ENCODE measurements around the gene SEZ6L. TPM values are rescaled to one million over a fixed set of nuclear protein-coding genes. Genes with fewer than 3 reads are reported as not detected.

SEZ6L gene
- polyA plus RNA-seq, 1 donor (not counting 4 experiments of a cell fraction or from before 2014, with no cell fraction given): not detected

- Histone ChIP-seq H3K27me3 (ENCODE audit: control insufficient read depth, extremely low read depth, insufficient read depth, low read length) (peaks cover 7% of the 10 kb centered on the region), H4K20me1 (ENCODE audit: control insufficient read depth, extremely low read depth, insufficient read depth, low read length) (no peaks in the 10 kb centered on the region), H2AFZ (ENCODE audit: control insufficient read depth, low read length) (no peak overlapping the region), H3K9me3 (ENCODE audit: control insufficient read depth, low read depth, low read length) (no peaks in the 10 kb centered on the region), H3K4me3 (ENCODE audit: control insufficient read depth in 2 of 3, extremely low read depth in 1 of 3, insufficient read depth in 2 of 3, low read depth in 1 of 3, low read length in 3 of 3) (no peak overlapping the region), H3K79me2 (ENCODE audit: control insufficient read depth, insufficient read depth, low read length) (no peaks in the 10 kb centered on the region), H3K9ac (ENCODE audit: control insufficient read depth, extremely low read depth, insufficient read depth, low read length) (no peak overlapping the region), H3K36me3 (ENCODE audit: control insufficient read depth in 2 of 2, extremely low read depth in 1 of 2, insufficient read depth in 2 of 2, low read length in 2 of 2) (no peaks in the 10 kb centered on the region), H3K9me1 (ENCODE audit: control insufficient read depth, extremely low read depth, insufficient read depth, low read length) (no peaks in the 10 kb centered on the region), H3K4me2 (ENCODE audit: control insufficient read depth, extremely low read depth, insufficient read depth, low read depth, low read length) (no peak overlapping the region), H3K4me1 (ENCODE audit: control insufficient read depth, extremely low read depth, insufficient read depth, low read length) (no peaks in the 10 kb centered on the region), H3K27ac (ENCODE audit: control insufficient read depth, insufficient read depth, low read length) (no peak overlapping the region)
- DNase-seq (ENCODE audit: low read depth, low spot score) (no peak), FAIRE-seq (no peak)
- no peak for TF ChIP-seq EZH2 (IDR thresholded peaks at IDR 0.05; ENCODE audit: low read length)
- TF ChIP-seq CTCF (optimal IDR thresholded peaks at IDR 0.05 in 1 of 3, IDR thresholded peaks at IDR 0.05 in 1 of 3, conservative IDR thresholded peaks at IDR 0.05 in 1 of 3; ENCODE audit: extremely low read depth in 1 of 3, insufficient read depth in 2 of 3, low read length in 3 of 3): no peak
- dilution Hi-C loops (cut with MboI; ENCODE audit: extremely low pct_ligation_motif_present, low sequenced_read_pairs): no loop called here
Measured at GRCh38 chr22:26308467-26308866, 139.2 kb downstream of the SEZ6L start.

- dilution Hi-C loops (cut with MboI; ENCODE audit: extremely low pct_ligation_motif_present, low sequenced_read_pairs): no loop called here
- H3K79me2 ChIP-seq (ENCODE audit: control insufficient read depth, insufficient read depth, low read length): no peaks in the 10 kb centered on the region
- H3K9me1 ChIP-seq (ENCODE audit: control insufficient read depth, extremely low read depth, insufficient read depth, low read length): no peaks in the 10 kb centered on the region
- H2AFZ ChIP-seq (ENCODE audit: control insufficient read depth, low read length): no peak overlapping the region
- no peak overlapping the region for H3K27ac ChIP-seq (ENCODE audit: control insufficient read depth, insufficient read depth, low read length)
- H3K36me3 ChIP-seq (ENCODE audit: control insufficient read depth in 2 of 2, extremely low read depth in 1 of 2, insufficient read depth in 2 of 2, low read length in 2 of 2): no peaks in the 10 kb centered on the region
- no peaks in the 10 kb centered on the region for H3K4me1 ChIP-seq (ENCODE audit: control insufficient read depth, extremely low read depth, insufficient read depth, low read length)
- no peak overlapping the region for H3K9ac ChIP-seq (ENCODE audit: control insufficient read depth, extremely low read depth, insufficient read depth, low read length)
- H3K4me3 ChIP-seq (ENCODE audit: control insufficient read depth in 2 of 3, extremely low read depth in 1 of 3, insufficient read depth in 2 of 3, low read depth in 1 of 3, low read length in 3 of 3): no peak overlapping the region
- H3K9me3 ChIP-seq (ENCODE audit: control insufficient read depth, low read depth, low read length): no peaks in the 10 kb centered on the region
- H4K20me1 ChIP-seq (ENCODE audit: control insufficient read depth, extremely low read depth, insufficient read depth, low read length): no peaks in the 10 kb centered on the region
- no peak for TF ChIP-seq EZH2 (IDR thresholded peaks at IDR 0.05; ENCODE audit: low read length)
- DNase-seq (ENCODE audit: low read depth, low spot score) (no peak), FAIRE-seq (no peak)
- peaks cover 10% of the 10 kb centered on the region for H3K27me3 ChIP-seq (ENCODE audit: control insufficient read depth, extremely low read depth, insufficient read depth, low read length)
- H3K4me2 ChIP-seq (ENCODE audit: control insufficient read depth, extremely low read depth, insufficient read depth, low read depth, low read length): no peak overlapping the region
Measured at GRCh38 chr22:26310616-26311015, 141.4 kb downstream of the SEZ6L start.

- TF ChIP-seq CTCF (optimal IDR thresholded peaks at IDR 0.05 in 1 of 3, IDR thresholded peaks at IDR 0.05 in 1 of 3, conservative IDR thresholded peaks at IDR 0.05 in 1 of 3; ENCODE audit: extremely low read depth in 1 of 3, insufficient read depth in 2 of 3, low read length in 3 of 3) (no peak), EZH2 (IDR thresholded peaks at IDR 0.05; ENCODE audit: low read length) (no peak)
- dilution Hi-C loops (cut with MboI; ENCODE audit: extremely low pct_ligation_motif_present, low sequenced_read_pairs): no loop called here
- Histone ChIP-seq H3K36me3 (ENCODE audit: control insufficient read depth in 2 of 2, extremely low read depth in 1 of 2, insufficient read depth in 2 of 2, low read length in 2 of 2) (no peaks in the 10 kb centered on the region), H3K9me3 (ENCODE audit: control insufficient read depth, low read depth, low read length) (no peaks in the 10 kb centered on the region), H3K79me2 (ENCODE audit: control insufficient read depth, insufficient read depth, low read length) (no peaks in the 10 kb centered on the region), H3K4me2 (ENCODE audit: control insufficient read depth, extremely low read depth, insufficient read depth, low read depth, low read length) (no peak overlapping the region), H3K9me1 (ENCODE audit: control insufficient read depth, extremely low read depth, insufficient read depth, low read length) (no peaks in the 10 kb centered on the region), H3K4me1 (ENCODE audit: control insufficient read depth, extremely low read depth, insufficient read depth, low read length) (no peaks in the 10 kb centered on the region), H3K27ac (ENCODE audit: control insufficient read depth, insufficient read depth, low read length) (no peak overlapping the region), H3K27me3 (ENCODE audit: control insufficient read depth, extremely low read depth, insufficient read depth, low read length) (peaks cover 12% of the 10 kb centered on the region), H3K9ac (ENCODE audit: control insufficient read depth, extremely low read depth, insufficient read depth, low read length) (no peak overlapping the region), H4K20me1 (ENCODE audit: control insufficient read depth, extremely low read depth, insufficient read depth, low read length) (no peaks in the 10 kb centered on the region), H2AFZ (ENCODE audit: control insufficient read depth, low read length) (no peak overlapping the region), H3K4me3 (ENCODE audit: control insufficient read depth in 2 of 3, extremely low read depth in 1 of 3, insufficient read depth in 2 of 3, low read depth in 1 of 3, low read length in 3 of 3) (no peak overlapping the region)
- FAIRE-seq (no peak), DNase-seq (ENCODE audit: low read depth, low spot score) (no peak)
Measured at GRCh38 chr22:26313291-26313690, 144.0 kb downstream of the SEZ6L start.
